AG10803 (cell line): Measurements from ENCODE around the gene TRAPPC14.

Experiments
- DNase-seq: peaks from one replicate; pipeline ENCODE4 v3.0.0; 2010; ENCODE audit warnings: low read depth
- H3K4me3 ChIP-seq: 2 replicates; pipeline ENCODE4 v1.5.1; 2011; ENCODE audit warnings: mild to moderate bottlenecking, low read length, control low read depth
- TF ChIP-seq, protein P1 (sequence below): conservative IDR thresholded peaks from 2 replicates; pipeline ENCODE4 v1.5.1; 2011; ENCODE audit warnings: mild to moderate bottlenecking, low read length, control low read depth, inconsistent platforms

Gene TRAPPC14

DNA sequence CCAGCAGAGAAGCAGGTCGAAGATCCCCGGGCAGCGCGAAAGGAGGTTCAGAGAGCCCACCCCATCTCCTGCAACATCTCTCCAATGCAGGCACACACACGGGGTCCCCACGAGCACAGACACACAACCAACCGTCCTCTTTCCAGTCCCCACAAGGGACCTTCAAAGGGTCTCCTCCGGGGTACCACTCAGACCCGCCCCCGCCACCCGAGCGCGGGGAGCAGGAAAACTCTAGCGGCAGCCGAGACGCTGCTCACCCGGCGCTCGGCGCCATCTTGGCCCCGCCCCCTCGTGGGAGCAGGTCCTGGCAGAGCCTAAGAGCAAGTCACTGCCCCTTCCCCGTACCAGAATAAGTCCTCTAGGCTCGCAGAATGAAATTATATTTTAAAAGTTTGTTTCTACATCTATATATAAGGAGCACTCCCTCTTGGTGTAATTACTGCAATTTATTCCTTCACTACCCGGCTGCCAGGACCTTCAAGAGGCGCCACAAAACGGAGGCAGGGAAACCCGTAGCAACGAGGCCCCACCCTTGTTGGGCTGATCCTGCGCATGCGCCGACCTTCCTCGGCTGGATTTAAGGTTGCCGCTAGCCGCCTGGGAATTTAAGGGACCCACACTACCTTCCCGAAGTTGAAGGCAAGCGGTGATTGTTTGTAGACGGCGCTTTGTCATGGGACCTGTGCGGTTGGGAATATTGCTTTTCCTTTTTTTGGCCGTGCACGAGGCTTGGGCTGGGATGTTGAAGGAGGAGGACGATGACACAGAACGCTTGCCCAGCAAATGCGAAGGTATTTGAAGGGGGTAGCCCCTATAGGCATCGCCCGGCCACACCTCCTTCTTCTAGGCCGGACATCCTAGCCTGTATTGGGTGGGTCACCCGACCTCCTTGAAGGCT lies 39.2 kb downstream of the TRAPPC14 start, which contains the start of the genes CNPY4 and TAF6:
CNPY4 (plus strand) TSS at position 563 of the 898 bp plus-strand sequence; CDS start at position 674, 111 bp downstream.
TAF6 (minus strand) TSS at position 287 of the 898 bp plus-strand sequence. CDS start 5,149 bp downstream, outside the sequence.
- TF ChIP-seq, protein P1, sequence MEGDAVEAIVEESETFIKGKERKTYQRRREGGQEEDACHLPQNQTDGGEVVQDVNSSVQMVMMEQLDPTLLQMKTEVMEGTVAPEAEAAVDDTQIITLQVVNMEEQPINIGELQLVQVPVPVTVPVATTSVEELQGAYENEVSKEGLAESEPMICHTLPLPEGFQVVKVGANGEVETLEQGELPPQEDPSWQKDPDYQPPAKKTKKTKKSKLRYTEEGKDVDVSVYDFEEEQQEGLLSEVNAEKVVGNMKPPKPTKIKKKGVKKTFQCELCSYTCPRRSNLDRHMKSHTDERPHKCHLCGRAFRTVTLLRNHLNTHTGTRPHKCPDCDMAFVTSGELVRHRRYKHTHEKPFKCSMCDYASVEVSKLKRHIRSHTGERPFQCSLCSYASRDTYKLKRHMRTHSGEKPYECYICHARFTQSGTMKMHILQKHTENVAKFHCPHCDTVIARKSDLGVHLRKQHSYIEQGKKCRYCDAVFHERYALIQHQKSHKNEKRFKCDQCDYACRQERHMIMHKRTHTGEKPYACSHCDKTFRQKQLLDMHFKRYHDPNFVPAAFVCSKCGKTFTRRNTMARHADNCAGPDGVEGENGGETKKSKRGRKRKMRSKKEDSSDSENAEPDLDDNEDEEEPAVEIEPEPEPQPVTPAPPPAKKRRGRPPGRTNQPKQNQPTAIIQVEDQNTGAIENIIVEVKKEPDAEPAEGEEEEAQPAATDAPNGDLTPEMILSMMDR = 0 out of 2 replicates have a peak, but pooled peaks have one; percentile 7
- DNase-seq = peak; percentile 94

DNA sequence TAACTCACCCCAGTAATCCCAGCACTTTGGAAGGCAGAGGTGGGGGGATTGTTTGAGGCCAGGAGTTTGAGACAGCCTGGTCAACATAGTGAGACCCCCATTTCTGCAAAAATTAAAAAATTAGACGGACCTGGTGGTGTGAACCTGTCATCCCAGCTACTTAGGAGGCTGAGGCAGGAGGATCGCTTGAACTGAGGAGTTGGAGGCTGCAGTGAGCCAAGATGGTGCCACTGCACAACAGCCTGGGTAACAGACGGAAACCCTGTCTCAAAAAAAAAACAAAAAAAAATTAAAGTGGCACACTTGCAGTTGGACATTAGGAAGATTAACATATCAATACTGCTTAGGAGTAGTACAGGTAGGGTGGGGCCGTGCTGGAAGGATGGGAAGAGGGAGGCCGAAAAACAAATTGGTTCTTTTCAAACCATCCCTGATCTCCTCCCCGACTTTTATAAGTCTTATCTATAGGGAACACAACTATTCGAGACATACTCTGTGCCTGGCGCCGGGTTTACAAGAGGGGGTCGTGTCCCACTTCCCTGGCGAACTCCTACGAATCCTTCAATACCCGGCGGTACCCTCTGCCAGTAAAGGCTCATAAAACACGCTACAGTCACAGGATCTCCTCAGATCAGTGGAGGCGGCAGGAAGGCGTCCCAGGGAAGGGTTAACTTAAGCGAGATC lies 40.0 kb downstream of the TRAPPC14 start:
- TF ChIP-seq, protein P1 = no peak
- DNase-seq = no peak

More for the DNA sequence above, 39.2 kb downstream of the TRAPPC14 start, which contains the start of the genes CNPY4 and TAF6:
- H3K4me3 ChIP-seq = peak within 1 kb of the TSS; percentile 96

DNA sequence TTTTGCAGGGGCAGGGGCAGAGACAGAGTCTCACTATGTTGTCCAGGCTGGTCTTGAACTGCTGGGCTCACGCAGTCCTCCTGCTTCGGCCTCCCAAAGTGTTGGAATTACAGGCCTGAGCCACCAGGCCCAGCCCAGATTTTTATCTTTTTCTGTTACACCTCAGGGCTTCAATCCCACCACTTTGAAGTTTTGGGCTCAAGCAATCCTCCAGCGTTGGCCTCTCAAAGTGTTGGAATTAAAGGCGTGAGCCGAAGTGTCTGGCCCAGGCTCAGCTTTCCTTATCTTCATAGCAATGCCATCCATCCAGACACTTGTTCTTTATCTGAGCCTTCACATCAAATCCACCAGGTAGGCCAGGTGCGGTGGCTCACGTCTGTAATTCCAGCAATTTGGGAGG lies 43.5 kb downstream of the TRAPPC14 start:
- no peak for DNase-seq
- TF ChIP-seq, protein P1 = no peak
- no peak overlapping the region for H3K4me3 ChIP-seq

More for the DNA sequence above, 40.0 kb downstream of the TRAPPC14 start:
- peak overlapping the region; percentile 96 for H3K4me3 ChIP-seq

DNA sequence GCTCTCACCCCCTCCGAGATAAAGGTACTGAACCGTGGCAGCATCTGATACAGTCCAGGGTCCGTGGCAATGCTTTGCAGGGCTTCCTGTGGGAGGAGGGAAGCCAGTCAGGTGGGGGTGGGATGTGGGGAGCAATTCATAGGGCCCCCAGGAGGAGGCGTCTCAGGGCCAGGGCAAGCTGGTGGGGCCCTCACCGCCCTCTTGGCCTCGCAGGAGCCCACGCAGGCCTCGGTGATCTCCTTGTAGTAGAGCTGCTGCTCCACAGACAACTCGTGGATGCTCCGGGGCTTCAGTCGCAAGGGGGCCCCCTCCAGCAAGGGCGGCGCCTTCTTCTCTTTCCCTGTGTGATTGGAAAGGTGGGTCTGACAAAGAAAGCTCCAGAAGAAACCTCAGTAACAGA lies 46.6 kb downstream of the TRAPPC14 start:
- DNase-seq = no peak
- no peak overlapping the region for H3K4me3 ChIP-seq
- TF ChIP-seq, protein P1 = no peak

DNA sequence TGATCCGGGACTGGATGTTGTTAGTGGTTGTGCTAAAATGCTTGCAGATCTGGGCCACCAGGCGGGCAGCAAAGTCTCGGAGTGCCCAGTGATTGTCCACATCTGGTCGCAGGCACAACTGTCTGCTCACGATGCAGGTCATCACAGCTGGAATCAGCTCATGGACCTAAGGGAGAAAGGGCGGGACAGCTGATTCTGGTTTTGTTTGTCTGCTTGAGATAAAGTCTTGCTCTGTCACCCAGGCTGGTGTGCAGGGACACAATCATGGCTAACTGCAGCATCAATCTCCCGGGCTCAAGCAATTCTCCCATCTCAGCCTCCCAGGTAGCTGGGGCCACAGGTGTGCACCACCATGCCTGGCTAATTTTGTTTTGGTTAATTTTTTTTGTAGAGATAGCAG lies 47.4 kb downstream of the TRAPPC14 start:
- no peak for DNase-seq
- no peak overlapping the region for H3K4me3 ChIP-seq
- TF ChIP-seq, protein P1 = no peak

DNA sequence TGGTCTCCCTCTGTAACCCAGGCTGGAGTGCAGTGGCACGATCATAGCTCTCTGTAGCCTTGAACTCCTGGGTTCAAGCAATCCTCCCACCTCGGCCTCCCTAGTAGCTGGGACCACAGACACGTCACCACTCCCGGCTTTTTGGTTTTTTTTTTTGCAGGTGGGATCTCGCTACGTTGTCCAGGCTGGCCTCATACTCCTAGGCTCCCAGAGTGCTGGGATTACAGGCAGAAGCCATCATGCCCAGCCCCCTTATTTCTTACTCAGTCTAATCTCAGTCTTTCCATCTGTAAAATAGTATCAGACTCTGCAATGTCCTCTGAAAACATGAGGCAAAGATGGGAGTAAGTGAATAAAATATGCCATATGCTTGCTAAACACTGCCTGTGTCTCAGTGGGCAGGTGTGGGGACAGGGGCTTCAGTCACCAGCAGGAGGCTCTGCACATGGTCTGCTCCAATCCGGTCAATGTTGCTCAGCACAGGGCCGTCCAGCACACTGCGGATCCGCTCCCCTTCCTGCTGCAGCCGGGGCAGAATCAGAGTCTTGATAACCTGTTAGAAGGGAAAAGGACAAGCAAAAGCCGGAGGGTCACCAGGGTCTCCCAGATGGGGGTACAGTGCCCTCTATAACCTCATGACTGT lies 48.9 kb downstream of the TRAPPC14 start:
- no peak overlapping the region for H3K4me3 ChIP-seq
- no peak for DNase-seq
- TF ChIP-seq, protein P1 = no peak
